Skeletal muscle tissue (tissue), 4 donors: ENCODE measurements around the gene ZSCAN29. TPM values are rescaled to one million over a fixed set of nuclear protein-coding genes. Genes with fewer than 3 reads are reported as not detected.
"Not testable (repeated sequence)": the region's sequence is repeated elsewhere in the genome, so short reads cannot be mapped to it uniquely, and the experiment has no call there.

Experiments
- H3K27ac ChIP-seq: one replicate; pipeline ENCODE4 v1.7.0; 2013; ENCODE audit warnings: mild to moderate bottlenecking, low read depth, low read length, inconsistent platforms
- H3K27me3 ChIP-seq, 3 donors: one replicate each; pipeline ENCODE4 v1.7.0; 2013; ENCODE audit warnings: low read length in 3 of 3; ENCODE audit not compliant: control insufficient read depth in 3 of 3, insufficient read depth in 3 of 3
- H3K36me3 ChIP-seq, 3 donors: one replicate each; pipeline ENCODE4 v1.7.0; 2013; ENCODE audit warnings: low read length in 3 of 3; ENCODE audit not compliant: control insufficient read depth in 3 of 3, insufficient read depth in 3 of 3
- H3K4me1 ChIP-seq, 3 donors: one replicate each; pipeline ENCODE4 v1.7.0; 2013; ENCODE audit warnings: low read length in 3 of 3, mild to moderate bottlenecking in 3 of 3; ENCODE audit not compliant: control insufficient read depth in 3 of 3, insufficient read depth in 3 of 3
- H3K4me3 ChIP-seq, 3 donors: one replicate each; pipeline ENCODE4 v1.7.0; 2013; ENCODE audit warnings: low read length in 3 of 3
- H3K9ac ChIP-seq, 3 donors: one replicate each; pipeline ENCODE4 v1.7.0; 2013; ENCODE audit warnings: low read length in 3 of 3, mild to moderate bottlenecking in 3 of 3, moderate library complexity in 2 of 3, low read depth in 1 of 3
- H3K9me3 ChIP-seq, 3 donors: one replicate each; pipeline ENCODE4 v1.7.0; 2013; ENCODE audit warnings: low read length in 3 of 3; ENCODE audit not compliant: control insufficient read depth in 3 of 3
- total RNA-seq: library from RNA; depleted of rRNA; stranded (reverse); fragments of >200 nt; gene quantifications from one replicate; pipeline ENCODE4 v1.2.3, GENCODE V29; 2014
- donor health status: Osteomylitis.

Gene ZSCAN29
- total RNA-seq, 1 donor from 2014 or later, result 28.7 TPM

GRCh38 chr15:43402255-43402654 lies 31.4 kb upstream of the ZSCAN29 start:
- Histone ChIP-seq H3K9me3 (no peaks in the 10 kb centered on the region), H3K4me3 (no peak overlapping the region), H3K27ac (no peak overlapping the region), H3K9ac (no peak overlapping the region), H3K27me3 (no peaks in the 10 kb centered on the region), H3K36me3 (peaks cover 34 to 75% (median 74%) of the 10 kb centered on the region in 3 donors), H3K4me1 (no peaks in the 10 kb centered on the region)

- H3K9me3 ChIP-seq, H3K9ac ChIP-seq, H3K27ac ChIP-seq, H3K4me3 ChIP-seq, H3K4me1 ChIP-seq, H3K27me3 ChIP-seq: not testable (repeated sequence)
- H3K36me3 ChIP-seq, result peaks cover 28 to 42% (median 41%) of the 10 kb centered on the region in 3 donors
Observed at GRCh38 chr15:43393592-43393991, 22.7 kb upstream of the ZSCAN29 start.

- peaks cover 21 to 32% (median 30%) of the 10 kb centered on the region in 3 donors for H3K36me3 ChIP-seq
- H3K27ac ChIP-seq, result no peak overlapping the region
- H3K9me3 ChIP-seq, result no peaks in the 10 kb centered on the region
- H3K9ac ChIP-seq, result no peak overlapping the region
- H3K27me3 ChIP-seq, result no peaks in the 10 kb centered on the region
- H3K4me3 ChIP-seq, result no peak overlapping the region
- no peaks in the 10 kb centered on the region for H3K4me1 ChIP-seq
Observed at GRCh38 chr15:43390723-43391122, 19.9 kb upstream of the ZSCAN29 start.

- H3K27ac ChIP-seq, result no peak overlapping the region
- no peaks in the 10 kb centered on the region for H3K27me3 ChIP-seq
- H3K4me3 ChIP-seq, result no peak overlapping the region
- H3K4me1 ChIP-seq, result no peaks in the 10 kb centered on the region
- H3K9me3 ChIP-seq, result no peaks in the 10 kb centered on the region
- H3K36me3 ChIP-seq, result peaks cover 10 to 57% (median 48%) of the 10 kb centered on the region in 3 donors
- no peak overlapping the region for H3K9ac ChIP-seq
Observed at GRCh38 chr15:43383070-43383469, 12.2 kb upstream of the ZSCAN29 start.

- Histone ChIP-seq H3K27ac (no peak overlapping the region), H3K36me3 (peaks cover 10 to 58% (median 49%) of the 10 kb centered on the region in 3 donors), H3K27me3 (no peaks in the 10 kb centered on the region), H3K9ac (no peak overlapping the region), H3K4me1 (no peaks in the 10 kb centered on the region), H3K9me3 (no peaks in the 10 kb centered on the region), H3K4me3 (no peak overlapping the region)
Observed at GRCh38 chr15:43382310-43382709, 11.5 kb upstream of the ZSCAN29 start.

GRCh38 chr15:43378601-43379000 lies 7.8 kb upstream of the ZSCAN29 start:
- H3K4me1 ChIP-seq, result no peaks in the 10 kb centered on the region

GRCh38 chr15:43376017-43376705 lies 5.3 kb upstream of the ZSCAN29 start:
- Histone ChIP-seq H3K27me3 (no peaks in the 10 kb centered on the region), H3K36me3 (peaks cover 9 to 33% (median 23%) of the 10 kb centered on the region in 3 donors), H3K4me1 (peaks cover 7 to 13% (median 8%) of the 10 kb centered on the region in 3 donors), H3K9ac (no peak overlapping the region), H3K4me3 (no peak overlapping the region), H3K27ac (no peak overlapping the region), H3K9me3 (no peaks in the 10 kb centered on the region)

More at GRCh38 chr15:43378601-43379000, 7.8 kb upstream of the ZSCAN29 start:
- Histone ChIP-seq H3K27me3 (no peaks in the 10 kb centered on the region), H3K9me3 (no peaks in the 10 kb centered on the region), H3K36me3 (peaks cover 9 to 44% (median 30%) of the 10 kb centered on the region in 3 donors), H3K4me3 (no peak overlapping the region), H3K9ac (no peak overlapping the region), H3K27ac (no peak overlapping the region)

- Histone ChIP-seq H3K27ac (peak overlapping the region; percentile 48), H3K27me3 (no peaks in the 10 kb centered on the region), H3K4me1 (peaks cover 22 to 28% (median 25%) of the 10 kb centered on the region in 3 donors), H3K9me3 (no peaks in the 10 kb centered on the region), H3K4me3 (peak overlapping the region; percentile 91 to 97 (median 95)), H3K9ac (peak overlapping the region; percentile 92), H3K36me3 (peaks cover 11 to 21% (median 19%) of the 10 kb centered on the region in 3 donors)
Observed at GRCh38 chr15:43370310-43370974, 401 bp downstream of the ZSCAN29 start.

- Histone ChIP-seq H3K4me1 (no peaks in the 10 kb centered on the region), H3K27me3 (no peaks in the 10 kb centered on the region), H3K9me3 (peaks cover 10 to 31% (median 13%) of the 10 kb centered on the region in 3 donors), H3K36me3 (peaks cover 63 to 75% (median 73%) of the 10 kb centered on the region in 3 donors), H3K27ac (no peak overlapping the region), H3K9ac (no peak overlapping the region), H3K4me3 (peak overlapping the region in 1 of 3 donors; percentile 11)
Observed at GRCh38 chr15:43361313-43361903, 9.4 kb downstream of the ZSCAN29 start.

- H3K9me3 ChIP-seq, result peaks cover 10 to 31% (median 13%) of the 10 kb centered on the region in 3 donors
- peaks cover 57 to 69% (median 67%) of the 10 kb centered on the region in 3 donors for H3K36me3 ChIP-seq
- no peak overlapping the region for H3K27ac ChIP-seq
- H3K9ac ChIP-seq, result no peak overlapping the region
- H3K27me3 ChIP-seq, result no peaks in the 10 kb centered on the region
- no peaks in the 10 kb centered on the region for H3K4me1 ChIP-seq
- H3K4me3 ChIP-seq, result peak overlapping the region in 2 of 3 donors; percentile 11 to 17
Observed at GRCh38 chr15:43360821-43361220, 10.0 kb downstream of the ZSCAN29 start.
